ENCODE results near the gene WFIKKN1. TPM values are rescaled to one million over a fixed set of nuclear protein-coding genes. Genes with fewer than 3 reads are reported as not detected.

Gene WFIKKN1
- total RNA-seq = 1 to 10 TPM in 1 of 4 donors, not detected in 3; 1.5 TPM

GRCh38 chr16:630815-631405 lies at the start of gene WFIKKN1:
WFIKKN1 (plus strand) TSS chr16:630985; CDS start chr16:631254, 269 bp downstream.
- no peak for TF ChIP-seq CTCF (IDR thresholded peaks at IDR 0.05; ENCODE audit: low read depth)

GRCh38 chr16:582218-582613 lies 48.6 kb upstream of the WFIKKN1 start:
- no peak for TF ChIP-seq CTCF (IDR thresholded peaks at IDR 0.05; ENCODE audit: low read depth)

GRCh38 chr16:582614-583331 lies 48.0 kb upstream of the WFIKKN1 start:
- no peak for TF ChIP-seq CTCF (IDR thresholded peaks at IDR 0.05; ENCODE audit: low read depth)

GRCh38 chr16:583470-583814 lies 47.3 kb upstream of the WFIKKN1 start:
- no peak for TF ChIP-seq CTCF (IDR thresholded peaks at IDR 0.05; ENCODE audit: low read depth)

GRCh38 chr16:583815-584591 lies 46.8 kb upstream of the WFIKKN1 start:
- no peak for TF ChIP-seq CTCF (IDR thresholded peaks at IDR 0.05; ENCODE audit: low read depth)

GRCh38 chr16:585351-585750 lies 45.4 kb upstream of the WFIKKN1 start:
- no peak for TF ChIP-seq CTCF (IDR thresholded peaks at IDR 0.05; ENCODE audit: low read depth)

GRCh38 chr16:586047-586644 lies 44.6 kb upstream of the WFIKKN1 start:
- no peak for TF ChIP-seq CTCF (IDR thresholded peaks at IDR 0.05; ENCODE audit: low read depth)

All from subcutaneous adipose tissue (tissue), 4 donors.